K562 (cell line): ENCODE results near the gene CLCNKB. TPM values are rescaled to one million over a fixed set of nuclear protein-coding genes. Genes with fewer than 3 reads are reported as not detected.
A peak's percentile ranks its signal among the peaks of the same experiment; 100 is the strongest.

Experiments used
- BRD9 ChIP-seq: fragments of 450-650 bp; IDR thresholded peaks from 2 replicates; pipeline ENCODE4 v1.6.1; 2018; ENCODE audit warnings: low read depth; ENCODE audit not compliant: partially characterized antibody
- KLF16 ChIP-seq: IDR thresholded peaks from 2 replicates; pipeline ENCODE4 v1.6.1; 2016; ENCODE audit warnings: antibody characterized with exemption
- MCM5 ChIP-seq: fragments of 450-650 bp; IDR thresholded peaks from 2 replicates; pipeline ENCODE4 v1.6.1; 2016; ENCODE audit warnings: low read depth
- SETDB1 ChIP-seq: IDR thresholded peaks from one replicate; pipeline ENCODE4 v1.6.1; 2012; ENCODE audit warnings: low read length, control low read depth, inconsistent platforms
- polyA plus RNA-seq, 8 experiments: library from polyadenylated mRNA; depleted of rRNA in 4 of 8; stranded (reverse) in 5 of 8; unstranded in 3 of 8; fragments of >200 nt; fragmentation: Nextera tagmentation in 2 of 8; fragmentation: Illumina TruSeq in 1 of 8; extraction: Ambion mirVana in 2 of 8; extraction: Trizol in 1 of 8; gene quantifications; 2 replicates each; pipeline versions ENCODE4 v1.2.1 to v1.2.3, GENCODE V29; 2011 to 2014; ENCODE audit warnings: inconsistent platforms in 1 of 8, missing spikeins in 1 of 8
- total RNA-seq, 7 experiments: library from RNA; depleted of rRNA in 6 of 7; stranded (reverse); fragments of >200 nt in 6 of 7; fragmentation: Illumina TruSeq in 2 of 7; extraction: Trizol in 2 of 7; gene quantifications; 2 replicates each; pipeline versions ENCODE4 v1.2.1 to v1.2.3, GENCODE V29; 2011 to 2021; ENCODE audit warnings: low replicate concordance in 1 of 7
- TF ChIP-seq, protein P1 (sequence below), 2 experiments: fragments of 150-350 bp in 1 of 2; IDR thresholded peaks; 2 replicates each; pipeline ENCODE4 v1.6.1; 2012 to 2016; ENCODE audit warnings: low read depth in 2 of 2, low read length in 2 of 2, mild to moderate bottlenecking in 1 of 2, moderate library complexity in 1 of 2
- TF ChIP-seq, protein P2 (sequence below): fragments of 450-650 bp; formaldehyde crosslinking; IDR thresholded peaks from 2 replicates; pipeline ENCODE4 v1.4.0; 2020; ENCODE audit warnings: mild to moderate bottlenecking, moderate library complexity
- TF ChIP-seq, protein P3 (sequence below), 2 experiments: fragments of 450-650 bp; formaldehyde crosslinking in 1 of 2; IDR thresholded peaks; 2 replicates each; pipeline versions ENCODE4 v1.4.0 to v1.6.1; 2014 to 2020; ENCODE audit warnings: mild to moderate bottlenecking in 2 of 2, borderline replicate concordance in 1 of 2, low read depth in 1 of 2

The CLCNKB gene
- total and polyA plus RNA-seq, 9 of the 15 experiments (the other 6 are each of a cell fraction or from before 2014, with no cell fraction given): 0.08 to 1.7 (median 0.64) TPM

GRCh38 chr1:16082283-16083038, 38.9 kb downstream of the CLCNKB start (continued):
- TF ChIP-seq, protein P1, sequence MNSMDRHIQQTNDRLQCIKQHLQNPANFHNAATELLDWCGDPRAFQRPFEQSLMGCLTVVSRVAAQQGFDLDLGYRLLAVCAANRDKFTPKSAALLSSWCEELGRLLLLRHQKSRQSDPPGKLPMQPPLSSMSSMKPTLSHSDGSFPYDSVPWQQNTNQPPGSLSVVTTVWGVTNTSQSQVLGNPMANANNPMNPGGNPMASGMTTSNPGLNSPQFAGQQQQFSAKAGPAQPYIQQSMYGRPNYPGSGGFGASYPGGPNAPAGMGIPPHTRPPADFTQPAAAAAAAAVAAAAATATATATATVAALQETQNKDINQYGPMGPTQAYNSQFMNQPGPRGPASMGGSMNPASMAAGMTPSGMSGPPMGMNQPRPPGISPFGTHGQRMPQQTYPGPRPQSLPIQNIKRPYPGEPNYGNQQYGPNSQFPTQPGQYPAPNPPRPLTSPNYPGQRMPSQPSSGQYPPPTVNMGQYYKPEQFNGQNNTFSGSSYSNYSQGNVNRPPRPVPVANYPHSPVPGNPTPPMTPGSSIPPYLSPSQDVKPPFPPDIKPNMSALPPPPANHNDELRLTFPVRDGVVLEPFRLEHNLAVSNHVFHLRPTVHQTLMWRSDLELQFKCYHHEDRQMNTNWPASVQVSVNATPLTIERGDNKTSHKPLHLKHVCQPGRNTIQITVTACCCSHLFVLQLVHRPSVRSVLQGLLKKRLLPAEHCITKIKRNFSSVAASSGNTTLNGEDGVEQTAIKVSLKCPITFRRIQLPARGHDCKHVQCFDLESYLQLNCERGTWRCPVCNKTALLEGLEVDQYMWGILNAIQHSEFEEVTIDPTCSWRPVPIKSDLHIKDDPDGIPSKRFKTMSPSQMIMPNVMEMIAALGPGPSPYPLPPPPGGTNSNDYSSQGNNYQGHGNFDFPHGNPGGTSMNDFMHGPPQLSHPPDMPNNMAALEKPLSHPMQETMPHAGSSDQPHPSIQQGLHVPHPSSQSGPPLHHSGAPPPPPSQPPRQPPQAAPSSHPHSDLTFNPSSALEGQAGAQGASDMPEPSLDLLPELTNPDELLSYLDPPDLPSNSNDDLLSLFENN (IDR thresholded peaks at IDR 0.05; ENCODE audit: low read depth in 2 of 2, low read length in 2 of 2): peak in 1 of 2 experiments; percentile 29; a peak in 1 of 4 replicates
- no peak for TF ChIP-seq SETDB1
- TF ChIP-seq KLF16: no peak
- TF ChIP-seq, protein P2, sequence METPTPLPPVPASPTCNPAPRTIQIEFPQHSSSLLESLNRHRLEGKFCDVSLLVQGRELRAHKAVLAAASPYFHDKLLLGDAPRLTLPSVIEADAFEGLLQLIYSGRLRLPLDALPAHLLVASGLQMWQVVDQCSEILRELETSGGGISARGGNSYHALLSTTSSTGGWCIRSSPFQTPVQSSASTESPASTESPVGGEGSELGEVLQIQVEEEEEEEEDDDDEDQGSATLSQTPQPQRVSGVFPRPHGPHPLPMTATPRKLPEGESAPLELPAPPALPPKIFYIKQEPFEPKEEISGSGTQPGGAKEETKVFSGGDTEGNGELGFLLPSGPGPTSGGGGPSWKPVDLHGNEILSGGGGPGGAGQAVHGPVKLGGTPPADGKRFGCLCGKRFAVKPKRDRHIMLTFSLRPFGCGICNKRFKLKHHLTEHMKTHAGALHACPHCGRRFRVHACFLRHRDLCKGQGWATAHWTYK (CRISPR knock-in tag): no peak
- TF ChIP-seq, protein P3, sequence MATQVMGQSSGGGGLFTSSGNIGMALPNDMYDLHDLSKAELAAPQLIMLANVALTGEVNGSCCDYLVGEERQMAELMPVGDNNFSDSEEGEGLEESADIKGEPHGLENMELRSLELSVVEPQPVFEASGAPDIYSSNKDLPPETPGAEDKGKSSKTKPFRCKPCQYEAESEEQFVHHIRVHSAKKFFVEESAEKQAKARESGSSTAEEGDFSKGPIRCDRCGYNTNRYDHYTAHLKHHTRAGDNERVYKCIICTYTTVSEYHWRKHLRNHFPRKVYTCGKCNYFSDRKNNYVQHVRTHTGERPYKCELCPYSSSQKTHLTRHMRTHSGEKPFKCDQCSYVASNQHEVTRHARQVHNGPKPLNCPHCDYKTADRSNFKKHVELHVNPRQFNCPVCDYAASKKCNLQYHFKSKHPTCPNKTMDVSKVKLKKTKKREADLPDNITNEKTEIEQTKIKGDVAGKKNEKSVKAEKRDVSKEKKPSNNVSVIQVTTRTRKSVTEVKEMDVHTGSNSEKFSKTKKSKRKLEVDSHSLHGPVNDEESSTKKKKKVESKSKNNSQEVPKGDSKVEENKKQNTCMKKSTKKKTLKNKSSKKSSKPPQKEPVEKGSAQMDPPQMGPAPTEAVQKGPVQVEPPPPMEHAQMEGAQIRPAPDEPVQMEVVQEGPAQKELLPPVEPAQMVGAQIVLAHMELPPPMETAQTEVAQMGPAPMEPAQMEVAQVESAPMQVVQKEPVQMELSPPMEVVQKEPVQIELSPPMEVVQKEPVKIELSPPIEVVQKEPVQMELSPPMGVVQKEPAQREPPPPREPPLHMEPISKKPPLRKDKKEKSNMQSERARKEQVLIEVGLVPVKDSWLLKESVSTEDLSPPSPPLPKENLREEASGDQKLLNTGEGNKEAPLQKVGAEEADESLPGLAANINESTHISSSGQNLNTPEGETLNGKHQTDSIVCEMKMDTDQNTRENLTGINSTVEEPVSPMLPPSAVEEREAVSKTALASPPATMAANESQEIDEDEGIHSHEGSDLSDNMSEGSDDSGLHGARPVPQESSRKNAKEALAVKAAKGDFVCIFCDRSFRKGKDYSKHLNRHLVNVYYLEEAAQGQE (IDR thresholded peaks at IDR 0.05; ENCODE audit: borderline replicate concordance): peak; percentile 95
- TF ChIP-seq, protein P3 (CRISPR knock-in tag; IDR thresholded peaks at IDR 0.05; ENCODE audit: low read depth): no peak
- peak; percentile 51 for TF ChIP-seq BRD9
- TF ChIP-seq MCM5: no peak
